Iris pigment epithelial cell (primary cell): Measurements from ENCODE around the gene MED13L.
"Not testable (repeated sequence)": the region's sequence is repeated elsewhere in the genome, so short reads cannot be mapped to it uniquely, and the experiment has no call there.

Experiments used
- DNase-seq: peaks from one replicate; pipeline ENCODE4 v3.0.0-alpha.2; 2011; ENCODE audit warnings: low read depth

Gene MED13L

GRCh38 chr12:116018282-116018681 lies 259.2 kb downstream of the MED13L start:
- peak; percentile 15 for DNase-seq

DNA sequence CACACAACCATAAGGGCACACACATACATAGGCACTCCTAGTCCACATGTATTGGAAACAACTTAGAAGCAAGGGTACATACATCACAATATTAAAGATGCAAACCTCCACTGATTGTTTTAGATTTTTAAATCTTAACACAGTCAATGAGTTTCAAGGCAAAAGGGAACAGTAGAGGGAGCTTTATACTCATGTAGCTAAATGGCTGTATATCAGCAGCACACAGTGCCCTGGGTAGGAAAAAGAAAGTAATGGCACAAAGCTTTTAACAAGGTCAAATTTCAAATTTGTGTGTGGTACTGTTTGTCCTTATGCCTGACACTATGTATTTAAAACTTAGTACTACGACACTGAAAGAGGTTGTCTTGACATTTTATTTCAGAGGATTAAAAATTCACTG lies 262.0 kb downstream of the MED13L start:
- DNase-seq = peak; percentile 72

GRCh38 chr12:116012757-116013156 lies 264.7 kb downstream of the MED13L start:
- no peak for DNase-seq

DNA sequence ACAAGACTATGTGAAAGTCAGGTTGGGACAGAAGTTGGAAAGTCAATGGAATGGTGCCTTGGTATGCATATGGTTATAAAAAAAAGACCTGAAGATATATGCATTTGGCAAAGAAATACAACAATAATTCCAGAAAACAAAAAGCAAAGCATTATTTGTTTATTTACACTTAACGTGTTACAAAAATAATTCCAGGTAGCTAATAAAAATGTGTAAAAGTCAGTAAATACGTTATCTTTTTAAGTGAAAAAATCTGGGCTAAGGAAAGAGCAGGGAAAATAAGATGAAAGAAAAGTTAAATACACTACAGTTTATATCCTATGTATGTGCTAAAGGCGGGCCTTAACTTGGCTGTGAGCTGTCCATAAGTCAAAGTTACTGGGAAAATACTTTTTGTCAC lies 266.3 kb downstream of the MED13L start:
- DNase-seq = no peak

DNA sequence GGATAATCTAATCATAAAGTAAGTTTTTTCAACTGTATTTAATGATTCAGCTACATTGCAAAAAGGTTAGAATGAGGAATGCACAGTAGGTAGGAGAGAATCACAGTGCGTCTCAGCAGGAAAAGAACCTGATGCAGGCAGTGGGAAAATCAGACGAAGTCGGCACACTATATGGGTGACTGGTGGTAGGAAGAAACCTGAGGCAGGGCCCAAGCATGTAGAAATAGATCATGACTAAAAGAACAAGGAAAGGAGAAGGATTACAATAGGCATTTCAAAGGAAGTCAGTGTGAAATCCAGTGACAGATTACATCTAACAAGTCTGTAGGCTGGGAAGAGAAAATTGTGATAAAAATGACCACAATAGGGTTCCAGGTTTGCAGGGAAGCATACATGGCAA lies 267.0 kb downstream of the MED13L start:
- no peak for DNase-seq

GRCh38 chr12:116009805-116010204 lies 267.7 kb downstream of the MED13L start:
- DNase-seq = no peak

DNA sequence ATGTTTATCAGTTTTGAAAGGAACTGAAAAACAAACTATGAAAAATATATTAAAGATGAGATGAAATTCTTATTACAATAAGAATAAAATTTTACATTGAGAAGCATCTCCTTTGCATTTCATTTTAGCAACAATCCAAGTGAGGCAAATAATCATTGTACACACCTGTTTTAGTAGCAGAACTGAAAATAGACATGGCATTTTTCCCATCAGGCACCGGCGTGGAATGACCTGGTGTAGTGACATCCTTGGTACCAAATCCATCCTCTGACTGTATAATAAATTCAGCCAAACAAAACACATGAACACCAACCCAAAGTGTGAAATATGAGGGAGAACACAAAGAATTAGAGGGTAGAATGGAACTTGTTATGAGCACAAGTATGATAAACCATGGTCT lies 271.4 kb downstream of the MED13L start:
- no peak for DNase-seq

DNA sequence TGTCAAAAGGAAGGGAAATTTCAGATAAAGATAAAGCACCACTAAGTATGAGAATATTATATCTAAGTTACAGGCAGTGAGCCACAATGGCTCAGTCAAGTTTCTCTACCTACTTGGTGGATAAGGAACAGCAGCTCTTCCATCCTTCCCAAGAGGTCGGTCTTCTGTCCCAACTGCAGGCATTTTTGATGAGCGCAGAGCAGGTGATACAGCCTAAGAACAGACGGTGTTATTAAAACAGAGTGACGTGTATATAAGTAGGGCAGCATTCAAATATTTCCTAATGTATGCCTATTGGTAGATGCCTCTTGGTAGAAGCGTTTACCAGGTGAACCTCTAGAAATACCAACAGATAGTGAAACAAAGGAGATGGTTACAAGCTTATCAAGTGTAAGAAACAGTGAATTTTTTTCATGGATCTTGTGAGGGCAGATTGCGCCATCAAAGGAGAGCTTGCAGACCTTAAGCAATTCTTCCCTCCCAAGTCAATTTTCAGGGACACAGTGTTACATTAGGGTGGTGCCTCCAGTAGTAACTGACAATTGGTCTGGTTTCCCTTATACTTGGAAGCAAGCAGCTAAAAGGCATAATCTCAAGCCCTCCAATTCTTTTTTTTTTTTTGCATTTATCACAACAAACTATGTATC lies 274.5 kb downstream of the MED13L start:
- peak; percentile 71 for DNase-seq

GRCh38 chr12:116000252-116000651 lies 277.2 kb downstream of the MED13L start:
- DNase-seq = no peak

DNA sequence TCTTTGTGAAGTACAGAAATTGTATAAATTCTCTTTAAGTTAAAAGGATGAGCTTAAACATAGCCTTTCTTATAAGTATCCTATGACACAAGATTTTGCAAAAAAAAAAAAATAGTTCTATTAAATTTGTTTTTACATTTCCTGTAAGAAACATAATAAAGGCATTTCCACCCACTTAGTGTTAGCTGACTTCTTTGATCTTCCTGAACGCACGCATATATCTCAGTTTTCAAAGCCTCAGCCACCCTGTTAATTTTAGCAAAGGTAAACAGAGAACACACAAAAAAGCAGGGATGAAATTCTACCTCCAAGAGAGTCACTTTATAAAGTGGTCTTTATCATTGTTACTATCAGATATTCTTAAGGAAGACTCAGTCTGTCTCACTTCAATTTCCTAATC lies 277.9 kb downstream of the MED13L start:
- no peak for DNase-seq

- DNase-seq = peak; percentile 8
Measured at GRCh38 chr12:115998794-115999478, 278.6 kb downstream of the MED13L start.

DNA sequence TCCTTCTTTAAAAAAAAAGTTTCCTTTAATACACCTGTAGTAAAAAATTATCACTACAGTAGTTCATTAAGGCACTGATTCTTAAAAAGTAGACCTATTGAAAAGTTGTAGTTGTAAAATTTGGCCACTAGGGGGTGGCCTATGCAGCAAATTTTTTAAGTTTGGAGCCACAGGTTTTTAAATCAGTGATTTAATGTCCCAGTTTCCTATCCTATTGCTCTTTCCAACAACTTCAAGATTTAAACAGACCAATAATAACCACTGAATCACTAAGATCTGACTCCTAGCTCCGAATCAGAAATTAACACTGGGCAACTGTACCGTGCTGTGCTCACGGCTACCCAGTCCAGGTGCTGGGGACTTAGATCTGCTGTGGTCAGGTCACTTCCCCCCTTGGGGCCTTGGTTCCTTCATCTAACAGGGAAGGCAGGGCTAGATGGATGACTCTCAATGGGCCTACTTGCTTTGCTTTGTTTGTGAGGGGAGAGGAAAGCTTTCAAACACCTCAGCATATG lies 279.3 kb downstream of the MED13L start:
- DNase-seq = peak; percentile 61

DNA sequence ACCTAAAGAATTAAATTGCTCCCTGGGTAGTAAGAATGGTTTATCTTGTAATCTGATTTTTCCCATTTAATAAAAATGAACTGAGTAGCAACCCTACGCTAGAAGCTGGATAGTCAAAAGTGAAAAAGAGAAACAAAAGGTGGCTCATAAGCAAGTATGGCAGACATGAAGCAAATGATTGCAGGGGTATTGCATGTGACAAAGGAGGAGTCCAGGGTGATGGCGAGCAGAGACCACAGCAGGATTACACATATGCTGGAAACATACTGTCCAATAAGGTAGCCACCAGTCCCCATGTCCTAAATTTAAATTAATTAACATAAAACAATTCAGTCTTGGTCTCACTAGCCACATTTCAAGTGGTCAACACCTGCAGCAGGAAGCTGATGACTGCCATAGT lies 283.8 kb downstream of the MED13L start:
- DNase-seq = no peak

DNA sequence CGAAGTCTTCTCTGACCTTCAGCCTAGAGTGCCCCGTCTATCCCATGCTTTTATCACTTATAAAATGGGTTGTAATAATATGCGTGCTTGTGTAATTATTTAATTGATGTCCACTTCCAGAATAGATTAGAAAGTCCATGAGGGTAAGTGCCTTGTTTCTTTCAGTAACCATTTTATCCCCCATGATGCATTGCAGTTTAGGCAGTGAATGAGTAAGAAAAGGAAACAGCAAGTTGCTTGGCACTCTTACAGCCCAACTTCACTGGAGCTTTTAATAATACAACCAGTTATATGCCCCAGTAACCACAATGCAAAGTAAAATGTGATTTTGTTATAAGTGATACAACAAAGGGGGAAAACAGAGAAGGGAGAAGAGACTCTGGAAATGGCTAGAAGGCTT lies 287.3 kb downstream of the MED13L start:
- DNase-seq = no peak

- peak; percentile 38 for DNase-seq
Measured at GRCh38 chr12:115988625-115989563, 288.6 kb downstream of the MED13L start.

DNA sequence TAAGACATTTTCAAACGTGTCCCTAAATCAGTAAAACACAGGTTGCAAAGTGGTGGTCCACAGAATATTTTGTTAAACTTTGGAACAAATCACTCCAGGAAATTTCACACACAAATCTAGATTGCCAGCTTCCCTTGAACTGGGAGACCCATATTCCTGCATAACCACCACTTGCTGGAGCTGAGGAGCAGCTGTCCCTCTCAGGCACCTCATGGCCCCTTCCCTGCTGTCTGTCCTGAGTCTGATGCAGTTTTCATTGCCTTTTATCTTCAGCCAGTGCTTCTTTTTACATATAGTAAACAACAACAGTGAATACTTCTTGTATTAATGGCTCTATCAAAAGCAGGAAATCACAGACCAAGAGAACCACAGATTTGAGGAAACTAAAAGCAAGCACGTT lies 289.3 kb downstream of the MED13L start:
- DNase-seq = no peak

DNA sequence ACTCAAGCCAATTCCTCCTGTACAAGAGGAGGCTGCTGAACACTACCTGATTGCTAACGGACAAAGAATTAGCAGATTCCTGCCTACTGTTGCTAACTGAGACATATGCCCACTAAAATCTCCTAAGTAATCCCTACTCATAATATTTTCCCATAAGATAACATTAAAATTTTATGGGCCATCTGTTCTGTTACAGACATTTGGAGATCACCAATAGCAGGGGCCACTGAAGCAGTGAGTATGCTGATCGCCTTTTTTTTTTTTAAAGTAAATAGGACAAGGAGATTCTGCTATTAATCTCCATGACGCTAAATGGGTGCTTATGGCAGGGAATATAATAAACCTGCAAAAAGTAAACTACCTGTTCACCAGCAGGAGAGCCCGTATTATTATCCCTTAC lies 292.9 kb downstream of the MED13L start:
- DNase-seq = no peak

DNA sequence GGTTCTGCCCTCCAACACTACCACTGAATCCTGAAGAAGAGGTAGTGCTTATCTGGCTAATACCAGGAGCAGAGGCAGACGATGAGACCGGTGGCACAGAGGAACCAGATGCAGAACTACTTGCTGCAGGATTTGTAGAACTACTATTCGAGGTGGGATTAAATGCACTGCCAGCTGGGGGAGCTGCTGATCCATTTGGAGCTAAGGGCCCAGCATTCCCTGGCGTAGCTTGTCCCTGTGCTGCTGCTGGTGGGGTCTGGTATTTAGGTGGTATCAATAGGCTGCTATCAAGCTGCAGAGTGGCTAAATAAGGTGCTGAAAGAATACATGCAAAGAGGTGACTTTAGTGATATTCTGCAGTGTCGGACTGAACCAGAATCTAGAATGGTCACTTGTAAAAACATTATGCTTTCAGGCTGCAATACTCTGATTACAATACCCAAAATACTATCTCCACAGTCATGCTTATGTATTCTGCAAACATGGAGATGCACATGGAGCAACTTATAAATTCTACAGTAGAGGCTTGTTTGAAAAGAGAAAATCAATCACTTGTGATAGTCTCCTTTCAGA lies 294.2 kb downstream of the MED13L start:
- DNase-seq = no peak

DNA sequence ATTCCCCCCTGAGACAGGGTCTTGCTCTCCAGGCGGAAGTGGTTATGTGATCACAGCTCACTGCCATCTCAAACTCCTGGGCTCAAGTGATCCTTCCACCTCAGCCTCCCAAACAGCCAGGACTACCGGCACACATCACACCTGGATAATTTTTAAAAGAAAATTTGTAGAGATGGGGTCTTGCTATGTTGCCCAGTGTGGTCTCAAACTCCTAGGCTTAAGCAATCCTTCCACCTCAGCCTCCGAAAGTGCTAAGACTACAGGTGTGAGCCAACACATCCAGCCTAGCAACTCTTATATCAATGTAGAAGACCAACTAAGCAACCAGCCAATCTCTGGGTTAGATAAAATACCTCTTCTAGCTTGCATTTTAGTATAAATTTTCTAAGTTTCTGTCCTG lies 297.2 kb downstream of the MED13L start:
- no peak for DNase-seq

DNA sequence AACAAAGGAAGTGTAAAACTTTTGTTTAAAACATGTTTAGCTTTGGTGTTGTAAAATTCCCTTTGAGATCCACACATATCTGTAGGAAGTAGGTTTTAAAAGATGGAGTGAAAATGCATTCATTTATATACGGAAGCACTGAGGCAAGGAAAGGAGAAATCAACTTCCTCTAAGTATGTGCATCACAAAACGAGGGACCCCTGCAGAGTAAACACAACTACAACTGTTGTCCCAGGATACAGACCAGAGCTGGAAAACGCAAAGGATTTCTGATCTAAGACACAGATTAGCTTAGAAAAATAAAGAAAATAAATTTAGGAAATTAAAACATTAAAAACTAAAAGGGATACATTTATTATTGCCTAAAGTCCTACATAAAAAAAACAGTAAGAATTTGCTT lies 297.6 kb downstream of the MED13L start:
- DNase-seq = no peak

DNA sequence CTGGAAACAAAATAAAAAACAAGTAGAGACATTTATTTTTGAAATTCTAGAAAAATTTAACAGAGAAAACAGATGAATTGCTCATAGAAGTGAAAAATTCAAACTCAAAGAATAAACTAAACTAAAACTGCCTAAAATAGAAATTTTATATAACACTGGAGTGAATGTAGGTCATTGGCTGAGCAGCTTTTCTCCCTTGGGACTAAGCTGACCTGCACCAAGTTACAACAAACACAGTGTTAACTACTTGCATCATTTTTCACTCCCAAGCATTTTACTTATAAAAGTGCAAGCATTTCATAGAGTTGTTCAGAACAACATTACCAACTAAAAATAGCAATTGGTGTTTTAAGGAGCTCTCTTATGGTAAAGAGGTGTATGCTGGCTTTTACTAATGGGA lies 298.1 kb downstream of the MED13L start:
- no peak for DNase-seq

DNA sequence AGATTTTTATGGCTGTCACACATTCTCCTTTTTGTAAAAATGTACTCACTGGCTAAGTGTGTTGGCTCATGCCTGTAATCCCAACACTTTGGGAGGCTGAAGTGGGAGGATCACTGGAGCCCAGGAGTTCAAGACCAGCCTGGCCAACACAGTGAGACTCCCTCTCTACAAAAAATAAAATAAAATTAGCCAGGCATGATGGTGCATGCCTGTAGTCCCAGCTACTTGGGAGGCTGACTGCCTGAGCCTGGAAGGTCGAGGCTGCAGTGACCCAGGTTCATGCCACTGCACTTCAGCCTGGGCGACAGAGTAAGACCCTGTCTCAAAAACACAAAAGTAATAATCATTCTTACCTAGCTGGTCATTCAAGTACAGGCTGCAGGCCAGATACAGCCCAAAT lies 300.7 kb downstream of the MED13L start:
- DNase-seq = not testable (repeated sequence)
